ENCODE measurements around the gene GSN. TPM values are rescaled to one million over a fixed set of nuclear protein-coding genes. Genes with fewer than 3 reads are reported as not detected.
A peak's percentile ranks its signal among the peaks of the same experiment; 100 is the strongest.

GSN gene
- total RNA-seq, 4 donors from 2014 or later: 628 to 986 (median 782) TPM

DNA sequence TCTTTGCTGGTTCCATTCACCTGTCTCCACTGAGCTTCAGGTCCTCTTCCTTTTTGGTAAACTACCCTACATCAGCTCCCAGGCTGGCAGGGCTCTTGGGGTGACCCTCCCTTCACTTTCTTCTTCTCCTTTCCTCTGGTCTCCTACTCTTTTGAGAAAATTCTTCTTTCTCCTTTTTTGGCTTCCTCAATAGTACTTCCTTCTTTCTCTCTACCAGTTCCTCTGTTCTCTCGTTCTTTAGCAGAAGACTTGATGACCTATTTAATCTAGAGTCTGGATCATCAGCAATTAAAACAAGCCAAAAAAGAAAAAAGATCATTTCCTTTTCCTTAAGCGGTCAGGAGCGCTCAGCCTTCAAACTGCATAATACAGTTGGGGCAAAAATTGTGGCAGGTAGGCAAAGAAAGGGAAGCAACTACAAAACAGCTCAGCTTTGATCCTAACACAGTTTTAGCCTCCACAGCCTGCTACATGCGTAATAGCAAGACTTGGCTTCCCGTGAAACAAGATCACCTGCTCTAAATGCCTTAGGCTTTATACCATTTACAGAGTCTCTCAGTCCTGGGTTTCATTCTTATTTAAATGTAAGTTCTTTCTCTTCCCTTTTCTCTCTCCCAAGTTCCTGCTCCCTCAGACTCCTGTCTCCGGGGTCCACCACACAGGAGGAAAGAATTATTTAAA, 14.0 kb upstream of the GSN start:
- H3K4me1 ChIP-seq: no peaks in the 10 kb centered on the region
- no peaks in the 10 kb centered on the region for H3K9me3 ChIP-seq
- no peak for DNase-seq
- in situ Hi-C loops (cut with MboI; ENCODE audit: low pct_ligation_motif_present in 1 of 4, low pct_unique_long_range_greater_than_20kb in 1 of 4, low sequenced_read_pairs in 3 of 4): no loop called here
- H3K36me3 ChIP-seq: no peaks in the 10 kb centered on the region
- intact Hi-C loops (cut with DNase I; ENCODE audit: low total_unique reads): no loop called here
- no peak overlapping the region for H3K27ac ChIP-seq
- no peaks in the 10 kb centered on the region for H3K27me3 ChIP-seq
- H3K4me3 ChIP-seq: no peak overlapping the region
- TF ChIP-seq, protein P1, sequence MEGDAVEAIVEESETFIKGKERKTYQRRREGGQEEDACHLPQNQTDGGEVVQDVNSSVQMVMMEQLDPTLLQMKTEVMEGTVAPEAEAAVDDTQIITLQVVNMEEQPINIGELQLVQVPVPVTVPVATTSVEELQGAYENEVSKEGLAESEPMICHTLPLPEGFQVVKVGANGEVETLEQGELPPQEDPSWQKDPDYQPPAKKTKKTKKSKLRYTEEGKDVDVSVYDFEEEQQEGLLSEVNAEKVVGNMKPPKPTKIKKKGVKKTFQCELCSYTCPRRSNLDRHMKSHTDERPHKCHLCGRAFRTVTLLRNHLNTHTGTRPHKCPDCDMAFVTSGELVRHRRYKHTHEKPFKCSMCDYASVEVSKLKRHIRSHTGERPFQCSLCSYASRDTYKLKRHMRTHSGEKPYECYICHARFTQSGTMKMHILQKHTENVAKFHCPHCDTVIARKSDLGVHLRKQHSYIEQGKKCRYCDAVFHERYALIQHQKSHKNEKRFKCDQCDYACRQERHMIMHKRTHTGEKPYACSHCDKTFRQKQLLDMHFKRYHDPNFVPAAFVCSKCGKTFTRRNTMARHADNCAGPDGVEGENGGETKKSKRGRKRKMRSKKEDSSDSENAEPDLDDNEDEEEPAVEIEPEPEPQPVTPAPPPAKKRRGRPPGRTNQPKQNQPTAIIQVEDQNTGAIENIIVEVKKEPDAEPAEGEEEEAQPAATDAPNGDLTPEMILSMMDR (IDR thresholded peaks at IDR 0.05): no peak
- TF ChIP-seq POLR2AphosphoS5 (IDR thresholded peaks at IDR 0.05): no peak
- TF ChIP-seq EP300 (IDR thresholded peaks at IDR 0.05; ENCODE audit: low read depth): no peak
- no peak for TF ChIP-seq POLR2A (IDR thresholded peaks at IDR 0.05)
- WGBS, 2 donors (ENCODE audit: low coverage in 1 of 2): 62 to 67% methylated on average over 4 to 6 of the region's 6 CpGs

DNA sequence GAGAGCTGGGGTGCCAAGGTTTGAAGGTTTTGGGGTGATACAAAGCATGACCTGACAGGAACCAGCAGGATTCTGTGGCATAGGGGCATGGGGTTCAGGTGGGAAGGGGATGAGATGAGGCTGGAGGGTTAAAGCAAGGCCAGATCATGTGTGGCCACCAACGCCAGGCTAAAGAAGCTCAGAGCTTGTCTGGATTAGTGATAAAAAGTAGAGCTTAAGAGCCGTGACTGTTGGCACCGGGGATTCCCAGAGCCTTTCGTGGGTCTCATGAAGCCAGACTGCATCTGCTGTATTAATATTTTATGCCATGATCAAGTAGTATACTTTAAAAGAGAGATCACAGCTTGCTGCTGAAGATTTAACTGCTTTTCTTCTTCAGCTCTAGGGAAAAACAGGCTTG, 8.5 kb upstream of the GSN start:
- Histone ChIP-seq H3K4me3 (no peak overlapping the region), H3K27me3 (no peaks in the 10 kb centered on the region), H3K27ac (no peak overlapping the region), H3K36me3 (no peaks in the 10 kb centered on the region), H3K4me1 (peaks cover 8 to 14% (median 12%) of the 10 kb centered on the region in 4 donors), H3K9me3 (no peaks in the 10 kb centered on the region)
- 71 to 76% methylated on average over 4 of the region's 4 CpGs for WGBS, 2 donors (ENCODE audit: low coverage in 1 of 2)
- intact Hi-C loops (cut with DNase I; ENCODE audit: low total_unique reads): no loop called here
- TF ChIP-seq EP300 (IDR thresholded peaks at IDR 0.05; ENCODE audit: low read depth): no peak
- TF ChIP-seq, protein P1 (IDR thresholded peaks at IDR 0.05): no peak
- no peak for TF ChIP-seq POLR2AphosphoS5 (IDR thresholded peaks at IDR 0.05)
- TF ChIP-seq POLR2A (IDR thresholded peaks at IDR 0.05): no peak
- in situ Hi-C loops (cut with MboI; ENCODE audit: low pct_ligation_motif_present in 1 of 4, low pct_unique_long_range_greater_than_20kb in 1 of 4, low sequenced_read_pairs in 3 of 4): no loop called here
- DNase-seq: no peak

DNA sequence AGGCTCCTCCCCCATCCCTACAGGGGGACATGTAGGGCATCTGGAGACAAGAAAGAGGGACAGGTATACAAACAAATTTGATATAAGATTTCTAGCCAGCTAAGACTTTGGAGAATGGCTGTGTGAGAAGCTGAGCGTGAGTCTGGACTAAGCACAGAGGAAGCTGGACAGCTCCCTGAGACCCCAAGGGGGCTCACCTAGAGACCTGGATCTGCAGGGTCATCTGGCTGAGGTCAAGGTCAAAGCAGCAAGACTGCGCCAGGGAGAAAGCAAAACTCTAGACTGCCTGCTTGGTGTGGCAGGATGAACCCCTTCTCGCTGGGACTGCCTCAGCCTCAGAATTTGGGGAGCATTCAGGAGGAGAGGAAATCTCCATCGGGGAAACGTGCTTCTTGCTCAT, 8.0 kb upstream of the GSN start:
- Histone ChIP-seq H3K27me3 (no peaks in the 10 kb centered on the region), H3K36me3 (no peaks in the 10 kb centered on the region), H3K4me1 (peaks cover 8 to 14% (median 12%) of the 10 kb centered on the region in 4 donors), H3K9me3 (no peaks in the 10 kb centered on the region), H3K4me3 (no peak overlapping the region), H3K27ac (no peak overlapping the region)
- TF ChIP-seq, protein P1 (IDR thresholded peaks at IDR 0.05): no peak
- TF ChIP-seq POLR2A (IDR thresholded peaks at IDR 0.05): no peak
- no peak for TF ChIP-seq EP300 (IDR thresholded peaks at IDR 0.05; ENCODE audit: low read depth)
- TF ChIP-seq POLR2AphosphoS5 (IDR thresholded peaks at IDR 0.05): no peak
- no peak for DNase-seq
- in situ Hi-C loops (cut with MboI; ENCODE audit: low pct_ligation_motif_present in 1 of 4, low pct_unique_long_range_greater_than_20kb in 1 of 4, low sequenced_read_pairs in 3 of 4) (no loop called here), intact Hi-C loops (cut with DNase I; ENCODE audit: low total_unique reads) (no loop called here)
- 91% methylated on average over 5 of the region's 5 CpGs; no CpG with 5 or more reads in 1 of the 2 donors for WGBS, 2 donors (ENCODE audit: low coverage in 1 of 2)

DNA sequence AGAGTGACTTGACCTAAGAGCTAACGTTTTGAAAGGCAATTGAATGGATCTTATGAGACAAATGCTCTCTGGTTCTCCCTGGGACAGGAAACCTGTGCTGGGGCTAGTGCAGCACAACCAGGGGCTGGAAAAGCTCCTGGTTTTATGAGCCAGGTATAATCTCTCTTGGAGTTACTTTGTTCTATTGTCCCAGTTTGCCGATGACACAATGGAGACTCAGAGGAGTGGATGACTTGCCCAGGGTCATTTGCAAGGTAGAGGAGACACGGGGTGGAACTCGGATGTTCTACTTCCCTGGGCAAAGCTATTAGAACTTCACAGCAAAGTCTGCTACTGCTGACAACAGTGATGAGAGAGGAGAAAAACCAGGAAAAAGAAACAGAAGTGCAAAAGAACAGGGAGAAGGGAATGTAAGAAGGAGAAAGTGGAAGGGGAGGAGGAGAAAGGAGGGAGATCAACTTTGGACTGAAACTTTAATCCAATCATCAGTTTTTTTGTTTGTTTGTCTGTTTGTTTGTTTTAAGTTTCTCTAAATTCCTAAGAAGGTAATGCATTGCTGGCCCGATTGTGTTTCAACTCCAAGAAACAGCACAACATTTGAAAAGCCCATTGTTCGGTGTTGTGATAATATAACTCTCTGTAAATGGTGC, 7.4 kb upstream of the GSN start:
- intact Hi-C loops (cut with DNase I; ENCODE audit: low total_unique reads): no loop called here

More for the DNA sequence above, 7.4 kb upstream of the GSN start:
- Histone ChIP-seq H3K36me3 (no peaks in the 10 kb centered on the region), H3K4me3 (no peak overlapping the region), H3K4me1 (peaks cover 8 to 14% (median 12%) of the 10 kb centered on the region in 4 donors), H3K27me3 (no peaks in the 10 kb centered on the region), H3K27ac (peak overlapping the region in 2 of 4 donors; percentile 61 to 65), H3K9me3 (no peaks in the 10 kb centered on the region)
- in situ Hi-C loops (cut with MboI; ENCODE audit: low pct_ligation_motif_present in 1 of 4, low pct_unique_long_range_greater_than_20kb in 1 of 4, low sequenced_read_pairs in 3 of 4): no loop called here
- no peak for DNase-seq
- WGBS, 2 donors (ENCODE audit: low coverage in 1 of 2): 55% methylated on average over 6 of the region's 6 CpGs
- no peak for TF ChIP-seq EP300 (IDR thresholded peaks at IDR 0.05; ENCODE audit: low read depth)
- no peak for TF ChIP-seq POLR2AphosphoS5 (IDR thresholded peaks at IDR 0.05)
- TF ChIP-seq POLR2A (IDR thresholded peaks at IDR 0.05): no peak
- TF ChIP-seq, protein P1 (IDR thresholded peaks at IDR 0.05): no peak

Data from transverse colon (tissue), 4 donors.